Measurements from ENCODE around the gene PSENEN. TPM values are rescaled to one million over a fixed set of nuclear protein-coding genes. Genes with fewer than 3 reads are reported as not detected.

PSENEN gene
- total and polyA plus RNA-seq, 2 of the 8 experiments (the other 6 are each of a cell fraction or from before 2014, with no cell fraction given): 66.7 to 75.3 TPM

- TF ChIP-seq RFX5 (IDR thresholded peaks at IDR 0.05; ENCODE audit: borderline replicate concordance, low read depth, low read length): no peak
- no peak for TF ChIP-seq SAP30 (IDR thresholded peaks at IDR 0.05; ENCODE audit: insufficient read depth, insufficient replicate concordance, low read length)
- TF ChIP-seq CHD1 (IDR thresholded peaks at IDR 0.05; ENCODE audit: low read depth, low read length): no peak
Measured at GRCh38 chr19:35788205-35788960, 42.9 kb downstream of the PSENEN start (continued).

Data from H1 (cell line).